NCI-H774 (cell line): ENCODE measurements around the gene OCA2.
A peak's percentile ranks its signal among the peaks of the same experiment; 100 is the strongest.
"Not testable (repeated sequence)": the region's sequence is repeated elsewhere in the genome, so short reads cannot be mapped to it uniquely, and the experiment has no call there.

Experiments
- DNase-seq: peaks from one replicate; lab custom pipeline; 2025; lab: John Stamatoyannopoulos, UW

Gene OCA2

GRCh38 chr15:28022961-28023360 is 76.2 kb downstream of the OCA2 start:
- no peak for DNase-seq

DNA sequence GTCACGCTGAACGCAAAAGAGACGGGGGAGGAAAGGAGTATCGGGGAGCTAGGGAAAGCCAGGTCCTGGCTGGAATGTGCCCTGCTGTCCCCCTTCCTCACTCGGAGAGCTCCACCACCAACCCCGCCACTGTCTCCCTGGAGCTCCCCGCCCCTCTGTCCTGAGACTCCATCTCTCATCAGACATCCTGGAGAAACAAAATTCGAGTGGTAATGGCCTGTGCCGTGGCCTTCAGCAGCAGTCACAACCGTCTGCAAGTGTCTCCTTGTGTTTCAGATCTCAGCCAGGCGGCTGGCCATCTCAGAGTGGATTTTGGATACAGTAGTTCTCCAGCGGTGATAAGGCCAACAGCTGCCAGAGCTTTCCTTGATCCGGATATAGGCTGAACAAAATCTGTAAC is 76.9 kb downstream of the OCA2 start:
- DNase-seq = no peak

DNA sequence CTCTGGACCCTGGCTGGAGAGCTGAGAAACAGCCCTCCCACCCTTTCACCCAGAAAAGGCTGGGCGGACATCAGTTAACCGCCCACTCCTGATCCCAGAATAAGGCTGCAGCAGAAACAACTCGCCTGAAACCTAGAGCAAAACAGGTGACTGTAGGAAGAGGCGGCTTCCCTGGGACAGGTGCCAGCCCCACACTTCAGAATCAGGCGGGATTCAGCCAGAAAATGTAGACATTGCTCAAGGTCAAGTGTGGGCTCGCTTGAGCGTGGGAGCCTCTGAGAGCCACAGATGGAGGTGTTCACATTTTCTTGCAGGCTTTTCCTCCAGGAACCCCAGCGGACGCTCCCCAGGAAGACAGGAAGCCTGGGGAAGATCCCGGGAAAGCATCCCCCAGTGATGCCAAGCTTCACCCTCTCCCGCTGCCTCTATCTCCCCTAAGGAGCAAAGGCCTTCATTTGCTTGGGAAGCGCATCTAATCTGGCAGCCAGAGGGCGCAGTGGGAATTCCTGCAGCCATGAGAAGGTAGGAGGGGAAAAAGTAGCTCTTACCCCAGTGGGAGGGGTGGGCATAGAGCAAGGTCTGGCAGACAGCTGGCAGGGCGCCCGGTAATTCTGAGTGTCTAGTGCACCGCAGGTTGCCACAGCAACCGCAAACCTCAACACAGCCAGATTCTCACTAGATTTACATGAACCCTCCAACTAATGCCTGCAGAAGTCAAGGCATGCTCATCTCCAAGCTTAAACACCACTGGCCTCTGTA is 77.7 kb downstream of the OCA2 start:
- DNase-seq = peak; percentile 90

DNA sequence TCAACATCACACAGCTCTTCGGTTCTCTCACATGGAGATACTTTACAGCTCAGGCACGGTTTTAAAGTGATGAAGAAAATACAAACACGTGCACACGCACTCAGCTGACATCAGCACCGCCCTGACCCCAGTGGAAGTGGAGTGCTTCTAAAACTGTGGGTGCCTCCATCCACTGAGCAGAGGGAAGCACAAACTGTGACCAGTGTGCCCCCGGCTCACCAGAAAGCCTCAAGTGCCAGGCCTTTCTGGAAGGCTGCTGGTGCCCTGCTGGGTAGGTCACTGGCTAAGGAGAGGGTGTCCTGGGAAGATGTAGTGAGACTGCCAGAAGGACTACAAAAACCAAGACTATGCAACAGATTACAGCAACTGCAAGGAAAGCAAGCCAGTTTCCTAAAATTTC is 78.5 kb downstream of the OCA2 start:
- no peak for DNase-seq

DNA sequence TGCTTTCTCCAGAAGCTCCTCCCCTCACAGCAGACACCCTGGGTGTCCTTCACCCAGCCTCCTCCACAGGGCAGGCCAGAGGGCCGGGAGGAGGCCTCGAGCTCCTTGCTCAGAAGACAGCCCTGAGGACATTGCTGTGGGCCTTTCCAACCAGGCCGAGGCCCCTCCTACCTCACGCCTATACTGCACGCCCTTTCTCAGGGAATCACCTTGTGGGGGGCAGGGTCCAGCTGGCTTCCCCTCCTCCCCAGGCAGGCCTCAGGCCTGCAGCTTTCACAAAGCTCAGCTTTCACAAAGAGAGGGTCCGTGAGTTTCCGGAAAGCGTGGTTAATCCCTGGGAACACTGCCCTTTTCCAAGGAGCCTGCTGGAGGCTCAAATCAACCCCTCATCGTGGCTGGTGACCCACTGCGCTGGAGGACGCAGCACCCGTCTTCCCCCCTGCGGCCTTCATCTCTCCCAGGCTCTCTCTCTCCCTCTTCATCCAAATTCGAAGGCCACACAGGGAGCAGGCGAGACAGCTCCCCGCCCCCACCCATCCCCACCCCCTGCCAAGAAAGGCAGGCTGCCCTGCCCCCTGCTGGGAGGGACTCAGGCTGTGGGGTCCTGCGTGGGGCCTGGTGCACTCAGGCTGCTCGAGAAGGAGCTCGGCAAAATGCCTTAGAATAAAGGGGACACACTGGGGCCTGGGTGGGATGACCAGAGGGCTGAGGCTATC is 79.4 kb downstream of the OCA2 start:
- no peak for DNase-seq

- no peak for DNase-seq
Measured at GRCh38 chr15:28018291-28019044, 80.6 kb downstream of the OCA2 start.

GRCh38 chr15:28017423-28017924 is 81.6 kb downstream of the OCA2 start:
- no peak for DNase-seq

DNA sequence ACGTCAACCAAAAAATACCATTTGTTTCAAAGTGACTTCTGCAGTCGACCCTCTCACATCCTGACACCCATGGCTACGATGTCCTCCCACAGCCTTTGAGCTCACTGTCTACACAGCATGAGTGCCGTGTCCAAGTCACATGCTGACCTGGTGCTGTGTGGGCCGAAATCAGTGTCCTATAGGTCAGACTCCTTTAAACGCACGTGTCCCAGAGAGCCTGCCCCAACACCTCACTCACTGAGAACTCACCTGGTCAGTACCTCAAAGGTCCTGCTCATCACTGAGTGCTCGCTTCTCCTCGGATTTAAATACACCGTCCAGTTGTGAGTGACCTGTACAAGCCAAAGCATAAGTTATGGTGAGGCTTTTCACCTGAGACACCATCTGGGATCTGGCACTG is 83.3 kb downstream of the OCA2 start:
- DNase-seq = no peak

- no peak for DNase-seq
Measured at GRCh38 chr15:28014623-28015200, 84.4 kb downstream of the OCA2 start.

DNA sequence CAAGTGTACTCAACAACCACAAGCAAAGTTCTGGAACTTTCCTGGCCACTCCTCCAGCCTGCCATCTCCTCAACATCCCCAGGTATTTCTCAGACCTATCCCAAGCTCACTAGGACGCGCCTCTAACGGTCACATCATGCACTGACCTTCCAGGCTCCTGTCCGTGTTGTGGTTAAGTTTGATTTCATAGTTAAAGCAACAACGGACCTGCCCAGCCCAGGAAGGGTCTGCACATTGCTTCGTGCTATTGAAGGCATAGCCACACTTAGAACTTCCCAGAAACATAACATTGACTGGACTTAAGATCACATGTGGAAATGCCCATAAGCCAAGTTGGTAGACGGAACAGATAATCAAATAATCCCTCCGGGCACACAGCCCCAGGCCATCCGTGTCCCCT is 85.1 kb downstream of the OCA2 start:
- DNase-seq = no peak

GRCh38 chr15:28013480-28013879 is 85.6 kb downstream of the OCA2 start:
- no peak for DNase-seq

GRCh38 chr15:28012231-28012630 is 86.9 kb downstream of the OCA2 start:
- no peak for DNase-seq

GRCh38 chr15:28008175-28008574 is 90.9 kb downstream of the OCA2 start:
- DNase-seq = not testable (repeated sequence)

DNA sequence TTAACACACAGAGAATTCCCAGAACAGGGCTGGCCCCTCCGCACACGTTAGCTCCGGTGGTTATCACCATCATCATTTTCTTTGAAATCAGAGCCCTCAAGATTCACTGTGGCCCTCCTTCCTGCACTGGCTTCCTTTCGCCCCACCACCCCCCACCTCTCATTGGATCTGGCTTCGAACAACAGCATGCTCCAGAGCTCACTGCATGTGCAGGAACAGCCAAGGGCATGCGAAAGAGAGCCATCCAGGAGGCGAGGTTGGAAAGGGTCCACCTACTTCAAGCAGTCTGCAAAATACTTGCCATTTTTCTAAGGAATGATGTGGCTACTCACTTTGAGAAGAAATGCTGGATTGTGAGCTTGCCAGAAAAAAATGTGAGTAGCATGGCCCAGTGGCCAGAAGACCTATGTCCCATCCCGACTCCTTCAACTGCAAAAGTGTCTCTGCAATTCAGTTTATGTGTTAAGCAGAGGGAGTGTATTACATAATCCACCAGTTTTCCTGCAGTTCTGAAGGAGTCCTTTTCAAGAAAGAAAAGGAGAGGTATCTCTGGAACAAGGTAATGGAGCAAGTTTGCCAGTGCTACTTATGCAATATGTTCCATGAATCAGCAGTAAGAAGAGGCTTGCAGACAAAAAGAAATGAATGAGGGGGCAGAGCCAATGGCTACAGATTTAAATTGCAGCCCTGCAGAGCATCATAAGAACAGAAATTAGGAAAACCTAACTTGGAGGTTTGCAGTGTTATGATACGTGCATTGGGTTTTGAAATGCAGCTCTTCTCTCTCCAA is 92.8 kb downstream of the OCA2 start:
- DNase-seq = no peak

DNA sequence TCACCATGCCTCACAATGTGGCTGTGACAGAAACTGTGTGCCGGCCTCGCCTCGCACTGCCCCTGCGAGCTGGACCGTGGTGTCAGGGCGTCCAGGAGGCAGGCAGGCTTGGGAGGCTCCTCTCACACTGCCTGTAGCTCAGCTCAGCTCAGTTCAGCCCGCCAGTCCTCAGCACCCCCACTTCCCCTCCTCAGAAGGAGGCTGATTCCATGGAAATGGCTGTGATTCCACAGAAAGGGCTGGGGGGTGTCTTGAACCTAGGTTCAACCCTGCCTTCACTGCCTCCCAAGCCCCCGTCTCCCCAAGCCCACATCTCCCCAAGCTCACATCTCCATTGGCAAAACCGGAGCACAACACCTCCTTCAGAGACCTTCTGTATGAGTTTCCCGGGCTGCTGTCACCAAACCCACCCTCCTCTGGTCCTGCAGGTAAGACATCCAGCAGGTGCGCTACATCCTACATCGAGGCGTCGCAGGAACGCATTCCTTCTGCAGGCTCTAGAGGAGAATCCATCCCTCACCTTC is 94.0 kb downstream of the OCA2 start:
- DNase-seq = no peak

DNA sequence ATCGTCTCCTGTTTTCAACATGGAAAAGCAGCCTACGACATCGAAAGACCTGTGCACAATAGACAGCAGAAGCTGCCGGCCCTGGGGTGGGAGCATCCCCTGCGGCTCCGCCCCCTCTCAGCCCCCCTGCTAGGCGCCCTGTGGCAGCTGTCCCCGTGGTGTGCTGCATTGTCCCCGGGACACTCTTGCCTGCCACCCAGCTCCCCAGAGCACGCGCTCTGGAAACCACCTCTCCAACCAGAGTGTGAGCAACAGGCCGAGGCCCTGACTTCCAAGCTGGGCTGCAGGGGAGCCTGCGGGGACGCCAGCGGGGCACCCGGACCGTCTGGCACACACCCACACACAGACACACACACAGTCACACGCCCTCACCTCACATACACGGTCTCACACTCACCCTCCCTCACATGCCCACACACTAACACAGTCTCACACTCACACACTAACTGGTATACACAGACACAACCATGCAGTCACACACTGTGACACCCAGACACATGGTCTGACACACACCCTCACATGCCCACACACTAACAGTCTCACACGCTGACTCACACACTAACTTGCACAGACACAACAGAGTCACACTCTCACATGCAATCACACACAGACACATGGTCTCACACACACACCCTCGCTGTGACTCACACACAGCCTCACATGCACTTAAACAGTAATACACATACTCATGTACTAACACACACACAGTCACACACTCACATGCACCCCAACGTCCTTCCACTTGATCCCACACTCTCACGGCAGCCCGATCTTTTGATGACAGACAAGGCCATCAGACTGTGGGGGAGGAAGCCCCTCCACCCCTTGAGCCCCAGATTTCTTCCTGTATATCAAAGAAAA is 94.7 kb downstream of the OCA2 start:
- DNase-seq = no peak

DNA sequence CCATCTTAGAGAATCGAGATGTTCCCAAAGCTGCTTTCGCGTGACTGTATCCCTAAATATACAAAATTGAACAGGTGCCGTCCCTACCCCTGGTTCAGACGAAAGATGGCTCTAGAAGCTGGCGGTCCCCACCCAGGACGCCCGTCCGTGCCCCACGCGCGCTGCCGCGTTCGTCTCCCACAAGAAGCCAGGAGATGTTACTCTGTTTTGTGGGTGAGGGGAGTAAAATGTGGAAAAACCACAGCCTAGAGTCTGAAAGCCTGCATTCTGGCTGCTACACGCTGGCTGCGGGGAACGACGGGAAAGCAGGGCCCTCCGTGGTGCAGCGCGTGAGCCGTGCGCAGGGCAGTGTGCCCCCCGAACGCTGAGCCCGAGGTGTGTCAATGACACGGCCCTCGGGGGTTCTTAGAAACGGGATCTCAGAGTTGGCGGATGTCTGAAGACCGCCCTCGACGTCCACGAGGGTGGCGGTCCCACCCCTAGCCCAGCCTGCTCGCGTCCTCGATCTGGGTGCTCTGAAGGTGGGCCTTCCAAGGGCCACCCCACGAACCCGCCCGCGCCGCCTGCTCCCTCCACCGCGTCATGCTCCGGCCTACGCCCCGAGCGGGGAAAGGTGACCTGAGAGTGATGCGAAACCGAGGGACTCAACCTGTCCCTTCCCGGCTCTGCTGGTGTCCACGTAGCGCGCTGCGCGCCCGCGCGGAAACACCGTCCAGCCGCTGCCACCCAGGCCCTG is 95.6 kb downstream of the OCA2 start:
- no peak for DNase-seq

DNA sequence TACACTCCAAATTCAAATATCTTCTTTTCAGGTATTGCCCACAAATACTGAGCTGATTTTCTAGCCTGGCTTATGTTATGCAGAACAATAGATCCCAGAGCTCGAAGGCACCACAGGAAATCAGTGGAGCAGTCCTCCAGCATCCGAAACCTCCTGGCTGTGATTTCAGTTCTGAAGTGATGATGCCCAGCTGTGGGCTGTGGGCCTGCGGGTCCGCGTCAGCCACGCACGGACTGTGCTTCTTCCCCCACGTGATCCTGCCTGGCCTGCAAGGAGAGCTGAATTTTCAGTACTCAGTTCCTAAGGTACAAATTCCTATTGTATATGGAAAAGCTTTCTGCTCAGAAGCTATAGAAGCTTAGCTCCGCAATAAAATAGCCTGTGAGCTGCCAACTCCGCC is 96.2 kb downstream of the OCA2 start:
- no peak for DNase-seq

- DNase-seq = no peak
Measured at GRCh38 chr15:28002136-28002861, 96.8 kb downstream of the OCA2 start.
